Mucosa of rectum (tissue), 2 donors: ENCODE measurements around the gene ZNF316.
"Not testable (repeated sequence)": the region's sequence is repeated elsewhere in the genome, so short reads cannot be mapped to it uniquely, and the experiment has no call there.

ENCODE experiments used
- H3K27ac ChIP-seq, 2 donors: one replicate each; pipeline ENCODE4 v1.7.0; 2013; ENCODE audit warnings: inconsistent platforms in 2 of 2, low read depth in 2 of 2, low read length in 2 of 2
- H3K27me3 ChIP-seq, 2 donors: one replicate each; pipeline ENCODE4 v1.7.0; 2013; ENCODE audit warnings: low read length in 2 of 2; ENCODE audit not compliant: control insufficient read depth in 2 of 2, insufficient read depth in 2 of 2
- H3K36me3 ChIP-seq, 2 donors: one replicate each; pipeline ENCODE4 v1.7.0; 2013; ENCODE audit warnings: low read length in 2 of 2; ENCODE audit not compliant: control insufficient read depth in 2 of 2, insufficient read depth in 2 of 2
- H3K4me1 ChIP-seq, 2 donors: one replicate each; pipeline ENCODE4 v1.7.0; 2013; ENCODE audit warnings: low read length in 2 of 2, mild to moderate bottlenecking in 1 of 2; ENCODE audit not compliant: control insufficient read depth in 2 of 2, insufficient read depth in 2 of 2
- H3K4me3 ChIP-seq, 2 donors: one replicate each; pipeline ENCODE4 v1.7.0; 2013; ENCODE audit warnings: low read length in 2 of 2
- H3K9ac ChIP-seq, 2 donors: one replicate each; pipeline ENCODE4 v1.7.0; 2013; ENCODE audit warnings: low read length in 2 of 2, low read depth in 1 of 2, mild to moderate bottlenecking in 1 of 2
- H3K9me3 ChIP-seq, 2 donors: one replicate each; pipeline ENCODE4 v1.7.0; 2013; ENCODE audit warnings: low read length in 2 of 2; ENCODE audit not compliant: control insufficient read depth in 2 of 2
- donor health status: healthy.
- donor health status: Normal muscosa, but diverticular disease.

ZNF316 gene

DNA sequence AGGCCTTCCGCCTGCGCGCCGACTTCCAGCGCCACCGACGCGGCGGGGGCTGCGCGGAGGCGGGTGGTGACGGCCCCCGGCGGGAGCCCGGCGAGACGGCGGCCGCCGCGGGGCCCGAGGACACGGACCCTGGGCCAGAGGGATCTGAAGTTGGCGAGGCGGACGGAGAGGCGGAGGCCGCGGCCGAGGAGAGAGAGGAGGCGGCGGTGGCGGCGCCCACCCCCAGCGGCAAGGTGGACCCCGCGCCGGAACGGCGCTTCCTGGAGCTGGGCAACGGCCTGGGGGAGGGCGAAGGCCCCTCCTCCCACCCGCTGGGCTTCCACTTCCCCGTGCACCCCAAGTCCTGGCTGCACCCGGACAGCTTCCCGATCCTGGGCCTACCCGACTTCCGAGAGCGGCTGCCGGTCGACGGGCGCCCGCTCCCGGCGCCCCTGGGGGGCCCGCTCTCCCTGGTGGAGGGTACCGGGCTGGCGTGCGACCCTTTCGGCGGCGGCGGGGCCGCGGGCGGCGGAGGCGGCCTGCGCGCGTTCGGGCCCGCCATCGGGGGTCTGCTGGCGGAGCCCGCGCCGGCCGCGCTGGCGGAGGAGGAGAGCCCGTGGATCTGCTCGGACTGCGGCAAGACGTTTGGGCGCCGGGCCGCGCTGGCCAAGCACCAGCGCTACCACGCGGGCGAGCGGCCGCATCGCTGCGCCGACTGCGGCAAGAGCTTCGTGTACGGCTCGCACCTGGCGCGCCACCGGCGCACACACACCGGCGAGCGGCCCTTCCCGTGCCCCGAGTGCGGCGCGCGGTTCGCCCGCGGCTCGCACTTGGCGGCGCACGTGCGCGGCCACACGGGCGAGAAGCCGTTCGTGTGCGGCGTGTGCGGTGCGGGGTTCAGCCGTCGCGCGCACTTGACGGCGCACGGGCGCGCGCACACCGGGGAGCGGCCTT is 16.2 kb downstream of the ZNF316 start:
- Histone ChIP-seq H3K36me3 (peaks cover 20 to 29% of the 10 kb centered on the region in 2 donors), H3K4me3 (no peak overlapping the region), H3K4me1 (no peaks in the 10 kb centered on the region), H3K9me3 (no peaks in the 10 kb centered on the region), H3K27me3 (no peaks in the 10 kb centered on the region), H3K9ac (no peak overlapping the region), H3K27ac (no peak overlapping the region)

DNA sequence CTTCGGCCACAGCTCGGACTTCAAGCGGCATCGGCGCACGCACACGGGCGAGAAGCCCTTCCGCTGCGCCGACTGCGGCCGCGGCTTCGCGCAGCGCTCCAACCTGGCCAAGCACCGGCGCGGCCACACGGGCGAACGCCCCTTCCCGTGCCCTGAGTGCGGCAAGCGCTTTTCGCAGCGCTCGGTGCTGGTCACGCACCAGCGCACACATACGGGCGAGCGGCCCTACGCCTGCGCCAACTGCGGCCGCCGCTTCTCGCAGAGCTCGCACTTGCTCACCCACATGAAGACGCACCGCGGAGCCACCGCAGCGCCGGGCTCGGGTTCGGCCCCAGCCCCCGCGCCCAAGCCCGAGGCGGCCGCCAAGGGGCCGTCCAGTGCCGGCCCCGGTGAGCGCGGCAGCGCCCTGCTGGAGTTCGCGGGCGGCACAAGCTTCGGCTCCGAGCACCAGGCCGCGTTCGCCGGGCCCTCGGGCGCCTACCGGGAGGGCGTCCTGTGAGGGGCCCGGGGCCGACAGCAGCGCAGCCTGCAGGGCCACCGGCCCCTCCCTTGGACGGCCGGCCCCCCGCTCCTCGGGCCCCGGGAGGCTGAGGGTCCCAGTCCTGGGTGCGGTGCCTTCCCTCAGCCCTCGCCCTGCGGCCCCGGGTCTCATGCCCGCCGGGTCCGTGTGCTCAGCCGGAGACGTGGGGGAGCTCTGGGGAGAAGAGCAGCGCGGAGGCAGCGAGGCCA is 17.2 kb downstream of the ZNF316 start:
- no peaks in the 10 kb centered on the region for H3K9me3 ChIP-seq
- H3K27ac ChIP-seq = no peak overlapping the region
- no peak overlapping the region for H3K4me3 ChIP-seq
- peaks cover 0 to 3% of the 10 kb centered on the region in 2 donors for H3K27me3 ChIP-seq
- H3K4me1 ChIP-seq = no peaks in the 10 kb centered on the region
- peaks cover 18 to 29% of the 10 kb centered on the region in 2 donors for H3K36me3 ChIP-seq
- no peak overlapping the region for H3K9ac ChIP-seq

DNA sequence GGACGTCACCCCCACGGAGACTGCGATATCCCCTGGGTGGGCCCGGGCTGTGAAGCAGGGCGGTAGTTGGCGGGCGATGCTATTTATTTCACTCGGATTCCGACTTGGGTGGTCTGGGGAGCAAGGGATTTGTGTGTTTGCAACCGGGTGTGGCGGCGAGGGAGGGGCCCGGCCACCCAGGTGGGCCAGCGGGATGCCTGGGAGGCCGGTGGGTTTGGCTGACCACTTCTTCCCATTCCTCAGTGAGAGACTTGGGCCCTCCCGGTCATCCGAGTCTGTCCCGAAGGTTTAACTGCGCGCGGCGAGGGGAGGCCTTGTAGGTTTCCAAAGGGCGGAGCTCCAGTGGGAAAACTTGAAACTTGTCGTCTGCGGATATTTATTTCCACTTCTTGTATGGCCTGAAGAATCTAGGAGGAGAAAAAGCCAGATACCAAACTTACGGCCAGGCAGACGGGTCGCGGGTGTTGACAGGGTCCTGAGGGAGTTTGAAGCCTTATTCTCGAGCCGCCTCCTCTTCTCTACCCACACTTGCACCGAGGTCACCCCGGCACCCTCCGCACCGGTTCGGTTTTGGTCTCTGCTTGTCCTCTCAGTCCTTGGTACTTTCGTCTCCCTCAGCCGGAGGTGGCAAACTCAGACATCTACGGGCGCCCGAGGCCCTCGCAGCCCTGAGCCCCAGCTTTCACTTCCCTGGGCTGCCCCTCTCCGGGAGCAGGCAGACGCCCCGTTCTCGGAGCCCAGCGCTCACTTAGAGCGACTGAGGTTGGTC is 17.9 kb downstream of the ZNF316 start:
- Histone ChIP-seq H3K27ac (no peak overlapping the region), H3K4me1 (no peaks in the 10 kb centered on the region), H3K4me3 (no peak overlapping the region), H3K9me3 (no peaks in the 10 kb centered on the region), H3K36me3 (peaks cover 18 to 29% of the 10 kb centered on the region in 2 donors), H3K27me3 (peaks cover 0 to 3% of the 10 kb centered on the region in 2 donors), H3K9ac (no peak overlapping the region)

DNA sequence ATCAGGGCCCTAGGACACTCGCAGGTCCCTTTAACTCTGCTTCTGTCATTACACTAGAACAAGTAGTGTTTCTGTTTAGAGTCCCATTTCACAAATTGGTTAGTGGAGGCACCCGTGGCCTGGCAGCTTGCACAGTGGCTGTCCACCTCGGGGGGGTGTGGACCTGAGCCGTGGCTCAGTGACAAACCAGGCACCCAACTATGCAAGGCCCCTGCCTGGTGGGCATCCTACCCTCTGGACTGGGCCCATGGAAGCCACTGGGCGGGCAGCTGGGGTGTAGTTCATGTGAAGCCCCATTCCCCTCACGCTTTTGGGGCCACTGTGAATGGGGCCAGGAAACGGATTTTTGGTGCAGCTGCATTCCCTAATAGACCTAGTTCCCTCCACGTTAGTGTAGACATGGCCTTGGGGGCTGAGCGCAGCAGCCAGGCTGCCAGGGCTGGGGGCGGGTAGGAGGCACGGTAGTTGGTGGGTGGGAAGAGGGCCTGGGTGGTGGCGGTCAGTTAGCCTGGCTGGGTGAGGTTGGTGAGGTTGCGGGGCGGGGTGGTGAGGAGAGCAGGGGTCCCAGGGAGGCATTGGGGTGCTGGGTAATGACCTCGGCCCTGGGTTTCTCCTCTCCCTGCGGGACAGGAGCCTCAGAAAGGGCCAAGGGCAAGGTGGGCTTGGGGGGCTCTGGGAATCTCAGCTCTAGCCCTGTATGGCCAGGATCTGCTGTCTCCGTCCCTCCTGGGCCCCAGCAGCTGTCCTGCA is 18.7 kb downstream of the ZNF316 start:
- peaks cover 15 to 23% of the 10 kb centered on the region in 2 donors for H3K36me3 ChIP-seq
- no peaks in the 10 kb centered on the region for H3K4me1 ChIP-seq
- H3K9ac ChIP-seq = no peak overlapping the region
- no peak overlapping the region for H3K4me3 ChIP-seq
- no peak overlapping the region for H3K27ac ChIP-seq
- H3K9me3 ChIP-seq = no peaks in the 10 kb centered on the region
- peaks cover 0 to 3% of the 10 kb centered on the region in 2 donors for H3K27me3 ChIP-seq

DNA sequence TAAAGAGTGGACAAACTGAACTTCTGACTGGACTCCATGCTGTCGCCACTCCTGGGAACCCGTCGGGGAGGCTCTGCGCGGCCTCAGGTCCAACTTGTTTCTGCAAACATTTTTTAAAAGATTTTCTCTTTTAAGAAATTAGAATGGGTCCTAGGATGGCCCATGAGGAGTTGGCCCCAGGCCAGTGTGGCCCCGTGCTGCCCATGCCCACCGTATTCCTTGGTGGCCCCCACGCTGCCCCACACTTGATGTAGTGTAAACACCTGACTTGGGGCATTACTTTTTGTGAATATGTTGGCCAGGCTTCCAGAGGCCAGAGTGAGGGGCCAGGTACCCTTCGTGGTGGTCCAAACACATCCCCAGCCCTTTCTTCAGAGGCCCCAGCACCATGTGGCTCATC is 19.3 kb downstream of the ZNF316 start:
- Histone ChIP-seq H3K27ac (no peak overlapping the region), H3K4me3 (no peak overlapping the region), H3K9ac (no peak overlapping the region), H3K9me3 (no peaks in the 10 kb centered on the region), H3K27me3 (peaks cover 0 to 3% of the 10 kb centered on the region in 2 donors), H3K4me1 (no peaks in the 10 kb centered on the region), H3K36me3 (peaks cover 14 to 22% of the 10 kb centered on the region in 2 donors)

DNA sequence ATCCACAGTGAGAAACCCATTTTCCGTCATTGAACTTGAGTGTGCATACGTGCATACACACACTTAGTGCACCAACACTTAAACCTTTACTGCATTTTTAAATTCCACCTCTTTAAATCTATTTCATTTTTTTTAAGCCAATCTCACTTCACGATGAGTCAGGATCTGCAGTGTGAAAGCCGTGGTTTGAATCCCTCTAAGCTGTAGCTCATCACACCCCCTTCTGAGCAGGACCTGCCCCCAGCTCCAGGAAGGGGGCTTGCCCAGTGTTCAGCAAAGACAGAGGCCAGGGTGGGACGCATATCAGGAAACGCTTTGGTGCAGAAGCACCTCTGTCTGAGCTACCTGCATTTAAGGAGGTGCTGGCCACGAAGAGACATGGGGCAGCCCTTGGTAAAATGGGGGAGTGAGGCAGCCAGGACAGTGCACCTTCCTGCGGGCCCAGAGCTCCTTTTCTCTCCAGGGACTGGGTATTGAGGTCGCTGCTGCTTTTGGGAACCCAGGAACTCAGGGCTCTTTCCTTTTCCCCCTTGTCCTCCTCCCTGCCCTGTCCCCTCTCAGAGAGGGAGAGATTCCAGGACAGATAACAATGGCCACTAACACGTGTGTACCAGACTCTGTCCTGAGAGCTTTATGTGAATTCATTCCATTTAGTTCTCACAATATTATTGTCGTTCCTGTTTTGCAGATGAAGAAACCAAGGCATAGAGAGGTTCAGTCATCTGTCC is 21.7 kb downstream of the ZNF316 start:
- no peaks in the 10 kb centered on the region for H3K4me1 ChIP-seq
- H3K36me3 ChIP-seq = peaks cover 3 to 6% of the 10 kb centered on the region in 2 donors
- peaks cover 2 to 3% of the 10 kb centered on the region in 2 donors for H3K27me3 ChIP-seq
- no peaks in the 10 kb centered on the region for H3K9me3 ChIP-seq
- no peak overlapping the region for H3K4me3 ChIP-seq
- H3K27ac ChIP-seq = no peak overlapping the region
- H3K9ac ChIP-seq = no peak overlapping the region

DNA sequence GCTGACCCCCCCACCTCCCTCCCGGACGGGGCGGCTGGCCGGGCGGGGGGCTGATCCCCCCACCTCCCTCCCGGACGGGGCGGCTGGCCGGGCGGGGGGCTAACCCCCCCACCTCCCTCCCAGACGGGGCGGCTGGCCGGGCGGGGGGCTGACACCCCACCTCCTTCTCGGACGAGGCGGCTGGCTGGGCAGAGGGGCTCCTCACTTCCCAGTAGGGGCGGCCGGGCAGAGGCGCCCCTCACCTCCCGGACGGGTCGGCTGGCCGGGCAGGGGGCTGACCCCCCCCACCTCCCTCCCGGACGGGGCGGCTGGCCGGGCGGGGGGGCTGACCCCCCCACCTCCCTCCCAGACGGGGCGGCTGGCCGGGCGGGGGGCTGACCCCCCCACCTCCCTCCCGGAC is 33.7 kb downstream of the ZNF316 start:
- not testable (repeated sequence) for H3K4me1 ChIP-seq, H3K9ac ChIP-seq, H3K36me3 ChIP-seq, H3K27ac ChIP-seq, H3K4me3 ChIP-seq, H3K27me3 ChIP-seq
- peaks cover 3 to 12% of the 10 kb centered on the region in 2 donors for H3K9me3 ChIP-seq

DNA sequence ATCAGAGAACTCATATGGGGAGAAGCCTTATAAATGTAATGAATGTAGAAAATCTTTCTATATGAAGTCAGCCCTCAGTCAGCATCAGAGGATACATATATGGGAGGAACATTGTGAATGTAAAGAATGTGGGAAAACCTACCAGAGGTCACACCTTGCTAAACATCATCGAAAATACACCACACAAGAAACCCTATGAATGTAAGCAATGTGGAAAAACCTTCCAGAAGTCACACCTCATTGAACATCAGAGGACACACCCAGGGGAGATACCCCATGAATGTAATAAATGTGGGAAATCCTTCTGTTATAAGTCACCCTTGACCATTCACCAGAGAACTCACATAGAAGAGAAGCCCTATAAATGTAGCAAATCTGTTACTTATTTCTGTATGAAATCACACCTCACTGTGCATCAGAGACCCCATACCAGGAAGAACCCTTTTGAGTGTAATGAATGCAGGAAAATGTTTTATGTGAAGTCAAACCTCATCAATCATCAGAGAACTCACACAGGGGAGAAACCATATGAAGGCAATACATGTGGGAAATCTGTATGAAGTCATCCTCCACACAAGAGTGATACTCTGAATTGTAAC is 38.8 kb downstream of the ZNF316 start:
- H3K9ac ChIP-seq = no peak overlapping the region
- peaks cover 16 to 40% of the 10 kb centered on the region in 2 donors for H3K9me3 ChIP-seq

DNA sequence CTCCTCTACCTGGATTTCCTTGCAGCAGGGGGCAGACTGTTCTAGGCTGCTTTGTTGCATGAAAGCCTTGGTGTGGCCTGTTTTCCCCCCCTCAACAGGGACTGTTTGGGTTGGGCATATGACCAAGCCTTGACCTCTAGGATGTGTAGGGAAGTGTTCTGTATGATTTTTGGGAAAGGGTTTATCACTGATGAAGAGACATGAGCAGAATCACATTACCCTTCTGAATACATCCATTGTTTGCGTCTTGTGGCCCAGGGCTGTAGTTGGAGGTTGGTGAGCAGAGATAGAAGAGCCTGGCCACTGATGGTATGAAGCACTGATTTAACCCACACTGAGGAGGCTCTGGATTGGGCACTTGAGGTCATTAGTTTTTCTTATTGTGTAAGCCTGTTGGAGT is 43.0 kb downstream of the ZNF316 start:
- no peak overlapping the region for H3K4me3 ChIP-seq
- no peaks in the 10 kb centered on the region for H3K4me1 ChIP-seq
- H3K27ac ChIP-seq = no peak overlapping the region
- H3K9me3 ChIP-seq = peaks cover 26 to 47% of the 10 kb centered on the region in 2 donors
- no peaks in the 10 kb centered on the region for H3K36me3 ChIP-seq
- H3K27me3 ChIP-seq = no peaks in the 10 kb centered on the region
- no peak overlapping the region for H3K9ac ChIP-seq

More for the DNA sequence above, 38.8 kb downstream of the ZNF316 start:
- no peaks in the 10 kb centered on the region for H3K4me1 ChIP-seq
- H3K36me3 ChIP-seq = no peaks in the 10 kb centered on the region
- no peak overlapping the region for H3K4me3 ChIP-seq
- no peaks in the 10 kb centered on the region for H3K27me3 ChIP-seq
- H3K27ac ChIP-seq = no peak overlapping the region
